Endometrium (tissue), 2 donors: ENCODE data around the gene SLC49A4.

Source experiments
- FAIRE-seq: peaks from 2 replicates; lab custom pipeline; 2012; peaks lifted over from hg19 to GRCh38; lab: Jason Lieb, UNC
- donor health status: control.
- donor health status: control.

The SLC49A4 gene

GRCh38 chr3:122859021-122859805 lies 64.3 kb downstream of the SLC49A4 start:
- no peak for FAIRE-seq

GRCh38 chr3:122862381-122862780 lies 67.5 kb downstream of the SLC49A4 start:
- no peak for FAIRE-seq

- no peak for FAIRE-seq
Observed at GRCh38 chr3:122864498-122864897, 69.6 kb downstream of the SLC49A4 start.

GRCh38 chr3:122868322-122868721 lies 73.5 kb downstream of the SLC49A4 start:
- FAIRE-seq, result no peak

GRCh38 chr3:122873741-122874515 lies 79.1 kb downstream of the SLC49A4 start:
- FAIRE-seq, result no peak

- FAIRE-seq, result no peak
Observed at GRCh38 chr3:122875547-122876127, 80.8 kb downstream of the SLC49A4 start.

GRCh38 chr3:122880173-122880572 lies 85.3 kb downstream of the SLC49A4 start:
- no peak for FAIRE-seq

- no peak for FAIRE-seq
Observed at GRCh38 chr3:122880624-122881023, 85.8 kb downstream of the SLC49A4 start.

GRCh38 chr3:122882361-122882947 lies 87.6 kb downstream of the SLC49A4 start:
- FAIRE-seq, result no peak

- FAIRE-seq, result no peak
Observed at GRCh38 chr3:122886251-122886650, 91.4 kb downstream of the SLC49A4 start.

- no peak for FAIRE-seq
Observed at GRCh38 chr3:122886946-122887345, 92.1 kb downstream of the SLC49A4 start.

GRCh38 chr3:122890077-122890719 lies 95.3 kb downstream of the SLC49A4 start:
- no peak for FAIRE-seq

GRCh38 chr3:122890720-122891220 lies 95.9 kb downstream of the SLC49A4 start:
- FAIRE-seq, result no peak

GRCh38 chr3:122892118-122892960 lies 97.5 kb downstream of the SLC49A4 start:
- FAIRE-seq, result no peak

- no peak for FAIRE-seq
Observed at GRCh38 chr3:122893282-122893681, 98.4 kb downstream of the SLC49A4 start.

GRCh38 chr3:122893754-122894668 lies 99.1 kb downstream of the SLC49A4 start:
- no peak for FAIRE-seq

GRCh38 chr3:122898298-122898697 lies 103.4 kb downstream of the SLC49A4 start:
- FAIRE-seq, result no peak

- FAIRE-seq, result no peak
Observed at GRCh38 chr3:122902326-122902725, 107.5 kb downstream of the SLC49A4 start.

- FAIRE-seq, result no peak
Observed at GRCh38 chr3:122903171-122903570, 108.3 kb downstream of the SLC49A4 start.

- no peak for FAIRE-seq
Observed at GRCh38 chr3:122907471-122907870, 112.6 kb downstream of the SLC49A4 start.
